ENCODE results near the gene MYH9.

MYH9 gene

GRCh38 chr22:36337365-36338130 is 50.2 kb downstream of the MYH9 start:
- H3K4me3 Mint-ChIP-seq = no peak overlapping the region
- no peaks in the 10 kb centered on the region for H3K9me3 Mint-ChIP-seq
- peaks cover 82% of the 10 kb centered on the region for H3K36me3 Mint-ChIP-seq
- peak overlapping the region; percentile 96 for H3K27ac Mint-ChIP-seq
- peaks cover 83% of the 10 kb centered on the region for H3K4me1 Mint-ChIP-seq
- no peaks in the 10 kb centered on the region for H3K27me3 Mint-ChIP-seq
- ATAC-seq = no peak

GRCh38 chr22:36336246-36337182 is 51.3 kb downstream of the MYH9 start:
- Mint-ChIP-seq H3K9me3 (no peaks in the 10 kb centered on the region), H3K27ac (peak overlapping the region; percentile 96), H3K4me1 (peaks cover 90% of the 10 kb centered on the region), H3K27me3 (no peaks in the 10 kb centered on the region), H3K36me3 (peaks cover 76% of the 10 kb centered on the region), H3K4me3 (peak overlapping the region; percentile 56)
- ATAC-seq = no peak

- ATAC-seq = no peak
- Mint-ChIP-seq H3K36me3 (peaks cover 76% of the 10 kb centered on the region), H3K4me1 (peaks cover 94% of the 10 kb centered on the region), H3K27ac (peak overlapping the region; percentile 96), H3K27me3 (no peaks in the 10 kb centered on the region), H3K9me3 (no peaks in the 10 kb centered on the region), H3K4me3 (peak overlapping the region; percentile 29)
Measured at GRCh38 chr22:36335621-36336020, 52.1 kb downstream of the MYH9 start.

GRCh38 chr22:36334821-36335603 is 52.8 kb downstream of the MYH9 start:
- no peaks in the 10 kb centered on the region for H3K27me3 Mint-ChIP-seq
- peaks cover 96% of the 10 kb centered on the region for H3K4me1 Mint-ChIP-seq
- no peaks in the 10 kb centered on the region for H3K9me3 Mint-ChIP-seq
- peak overlapping the region; percentile 29 for H3K4me3 Mint-ChIP-seq
- H3K36me3 Mint-ChIP-seq = peaks cover 76% of the 10 kb centered on the region
- H3K27ac Mint-ChIP-seq = peak overlapping the region; percentile 96
- no peak for ATAC-seq

- no peak for ATAC-seq
- H3K4me1 Mint-ChIP-seq = peaks cover 97% of the 10 kb centered on the region
- no peaks in the 10 kb centered on the region for H3K27me3 Mint-ChIP-seq
- no peaks in the 10 kb centered on the region for H3K9me3 Mint-ChIP-seq
- no peak overlapping the region for H3K4me3 Mint-ChIP-seq
- H3K27ac Mint-ChIP-seq = peak overlapping the region; percentile 96
- H3K36me3 Mint-ChIP-seq = peaks cover 76% of the 10 kb centered on the region
Measured at GRCh38 chr22:36334081-36334820, 53.5 kb downstream of the MYH9 start.

- peaks cover 77% of the 10 kb centered on the region for H3K36me3 Mint-ChIP-seq
- ATAC-seq = no peak
- peaks cover 98% of the 10 kb centered on the region for H3K4me1 Mint-ChIP-seq
- no peak overlapping the region for H3K4me3 Mint-ChIP-seq
- H3K27ac Mint-ChIP-seq = peak overlapping the region; percentile 96
- no peaks in the 10 kb centered on the region for H3K27me3 Mint-ChIP-seq
- H3K9me3 Mint-ChIP-seq = no peaks in the 10 kb centered on the region
Measured at GRCh38 chr22:36333644-36334043, 54.1 kb downstream of the MYH9 start.

GRCh38 chr22:36332623-36333332 is 55.0 kb downstream of the MYH9 start:
- peak overlapping the region; percentile 96 for H3K27ac Mint-ChIP-seq
- no peaks in the 10 kb centered on the region for H3K9me3 Mint-ChIP-seq
- peak; percentile 6 for ATAC-seq
- H3K27me3 Mint-ChIP-seq = no peaks in the 10 kb centered on the region
- H3K36me3 Mint-ChIP-seq = peaks cover 83% of the 10 kb centered on the region
- peak overlapping the region; percentile 68 for H3K4me3 Mint-ChIP-seq
- peaks cover 99% of the 10 kb centered on the region for H3K4me1 Mint-ChIP-seq

GRCh38 chr22:36331912-36332622 is 55.7 kb downstream of the MYH9 start:
- ATAC-seq = peak; percentile 35
- peaks cover 99% of the 10 kb centered on the region for H3K4me1 Mint-ChIP-seq
- H3K27ac Mint-ChIP-seq = peak overlapping the region; percentile 96
- no peaks in the 10 kb centered on the region for H3K27me3 Mint-ChIP-seq
- H3K4me3 Mint-ChIP-seq = peak overlapping the region; percentile 79
- H3K36me3 Mint-ChIP-seq = peaks cover 86% of the 10 kb centered on the region
- no peaks in the 10 kb centered on the region for H3K9me3 Mint-ChIP-seq

GRCh38 chr22:36331306-36331911 is 56.4 kb downstream of the MYH9 start:
- Mint-ChIP-seq H3K4me3 (peak overlapping the region; percentile 79), H3K4me1 (peaks cover 99% of the 10 kb centered on the region), H3K27me3 (no peaks in the 10 kb centered on the region), H3K36me3 (peaks cover 86% of the 10 kb centered on the region), H3K9me3 (no peaks in the 10 kb centered on the region), H3K27ac (peak overlapping the region; percentile 96)
- ATAC-seq = peak; percentile 82

GRCh38 chr22:36330655-36331305 is 57.0 kb downstream of the MYH9 start:
- Mint-ChIP-seq H3K36me3 (peaks cover 86% of the 10 kb centered on the region), H3K9me3 (no peaks in the 10 kb centered on the region), H3K4me3 (peak overlapping the region; percentile 79), H3K4me1 (peaks cover 92% of the 10 kb centered on the region), H3K27me3 (no peaks in the 10 kb centered on the region), H3K27ac (peak overlapping the region; percentile 96)
- ATAC-seq = no peak

- no peak for ATAC-seq
- no peaks in the 10 kb centered on the region for H3K9me3 Mint-ChIP-seq
Measured at GRCh38 chr22:36330127-36330526, 57.6 kb downstream of the MYH9 start.

GRCh38 chr22:36329254-36330078 is 58.3 kb downstream of the MYH9 start:
- peaks cover 87% of the 10 kb centered on the region for H3K36me3 Mint-ChIP-seq
- H3K27me3 Mint-ChIP-seq = no peaks in the 10 kb centered on the region
- H3K4me1 Mint-ChIP-seq = peaks cover 79% of the 10 kb centered on the region
- peak; percentile 26 for ATAC-seq
- H3K27ac Mint-ChIP-seq = peak overlapping the region; percentile 96
- no peaks in the 10 kb centered on the region for H3K9me3 Mint-ChIP-seq
- peak overlapping the region; percentile 76 for H3K4me3 Mint-ChIP-seq

More at GRCh38 chr22:36330127-36330526, 57.6 kb downstream of the MYH9 start:
- Mint-ChIP-seq H3K4me3 (peak overlapping the region; percentile 79), H3K27me3 (no peaks in the 10 kb centered on the region), H3K36me3 (peaks cover 87% of the 10 kb centered on the region), H3K27ac (peak overlapping the region; percentile 96), H3K4me1 (peaks cover 86% of the 10 kb centered on the region)

All from stimulated activated memory B cell treated with anti-CD40 and anti-IgM and Interleukin-4, amounts not matched to agents 10 μg/mL and 1 μg/mL and 100 μg/mL, for 72 hours (primary cell).